Transverse colon (tissue), 4 donors: ENCODE measurements around the gene ATP8B4. TPM values are rescaled to one million over a fixed set of nuclear protein-coding genes. Genes with fewer than 3 reads are reported as not detected.
A peak's percentile ranks its signal among the peaks of the same experiment; 100 is the strongest.

ENCODE experiments used
- DNase-seq: peaks from one replicate; pipeline ENCODE4 v3.0.0-alpha.2; 2019
- H3K27ac ChIP-seq, 4 donors: fragments of 200-600 bp; sonication (generic); 2 replicates each; pipeline ENCODE4 v1.5.1; 2016 to 2018; ENCODE audit warnings: inconsistent platforms in 4 of 4
- H3K27me3 ChIP-seq: fragments of 200-600 bp; sonication (generic); 2 replicates; pipeline ENCODE4 v1.5.1; 2017; ENCODE audit warnings: inconsistent platforms
- H3K36me3 ChIP-seq, 4 donors: fragments of 200-600 bp; sonication (generic); 2 replicates each; pipeline ENCODE4 v1.5.1; 2017 to 2019; ENCODE audit warnings: inconsistent platforms in 4 of 4
- H3K4me1 ChIP-seq, 4 donors: fragments of 200-600 bp; sonication (generic); 2 replicates each; pipeline ENCODE4 v1.5.1; 2017 to 2020; ENCODE audit warnings: inconsistent platforms in 4 of 4
- H3K4me3 ChIP-seq, 4 donors: fragments of 200-600 bp; sonication (generic); 1 replicate in 1 of 4; 2 replicates in 3 of 4; pipeline versions ENCODE4 v1.5.1 to v1.6.1; 2017 to 2019; ENCODE audit warnings: inconsistent platforms in 4 of 4
- H3K9me3 ChIP-seq, 2 donors: fragments of 200-600 bp; sonication (generic); 2 replicates each; pipeline ENCODE4 v1.5.1; 2017 to 2019; ENCODE audit warnings: inconsistent platforms in 2 of 2
- EP300 ChIP-seq: sonication (generic); formaldehyde crosslinking; IDR thresholded peaks from one replicate; pipeline ENCODE4 v1.6.1; 2017; ENCODE audit warnings: antibody characterized with exemption, low read depth
- POLR2A ChIP-seq: fragments of 450-650 bp; IDR thresholded peaks from one replicate; pipeline ENCODE4 v1.6.1; 2016; ENCODE audit warnings: antibody characterized with exemption, mild to moderate bottlenecking, moderate library complexity
- POLR2AphosphoS5 ChIP-seq, 3 donors: sonication (generic); formaldehyde crosslinking; IDR thresholded peaks; one replicate each; pipeline ENCODE4 v1.6.1; 2016; ENCODE audit warnings: antibody characterized with exemption in 3 of 3
- WGBS, 2 donors: methylation state at CpG; one replicate each; pipeline ENCODE4 v1.1.5; 2018; ENCODE audit warnings: low coverage in 1 of 2; 5-methylcytosine and 5-hydroxymethylcytosine counted together
- in situ Hi-C, 4 donors: fragments of 200-750 bp; cut with MboI; loops; one replicate each; pipeline versions ENCODE4 v1.15.0 to v1.15.1; 2017; ENCODE audit warnings: low sequenced_read_pairs in 3 of 4, low pct_ligation_motif_present in 1 of 4, low pct_unique_long_range_greater_than_20kb in 1 of 4
- intact Hi-C: fragments of 100-400 bp; cut with DNase I; formaldehyde crosslinking; loops from one replicate; pipeline ENCODE4 v1.15.1; 2023; ENCODE audit warnings: low total_unique reads
- total RNA-seq, 4 donors: library from RNA; depleted of rRNA; stranded (reverse); fragments of >200 nt; gene quantifications; one replicate each; pipeline ENCODE4 v1.1.0, GENCODE V29; 2016
- TF ChIP-seq, protein P1 (sequence below), 5 experiments: fragments of 200-600 bp in 3 of 5; fragments of 450-650 bp in 2 of 5; sonication (generic) in 3 of 5; IDR thresholded peaks; 1 replicate in 2 of 5; 2 replicates in 3 of 5; pipeline ENCODE4 v1.5.1; 2016 to 2017; ENCODE audit warnings: antibody characterized with exemption in 5 of 5, inconsistent platforms in 3 of 5, mild to moderate bottlenecking in 2 of 5, moderate library complexity in 1 of 5

The ATP8B4 gene
- total RNA-seq, 4 donors from 2014 or later: 6.2 to 26.2 (median 8.5) TPM

DNA sequence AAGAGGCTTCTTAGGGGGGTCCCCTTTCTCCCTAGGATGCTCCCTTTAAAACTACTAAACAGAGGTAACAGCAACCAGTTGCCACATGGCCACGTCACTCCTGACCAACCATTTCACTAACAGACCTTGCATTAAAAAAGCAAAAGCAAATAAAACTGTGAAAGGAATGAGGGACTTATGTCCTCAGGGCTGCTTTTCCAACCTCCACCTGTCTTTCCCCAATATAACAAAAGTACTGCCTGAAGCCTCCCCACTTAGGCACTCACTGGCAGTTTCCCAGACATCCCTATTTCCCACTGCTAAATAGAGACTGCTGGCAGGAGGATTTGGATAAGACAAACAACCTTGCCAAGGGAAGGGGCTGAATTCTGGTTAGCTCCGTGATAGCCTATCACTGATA lies 130.3 kb downstream of the ATP8B4 start:
- peaks cover 0 to 31% (median 8%) of the 10 kb centered on the region in 4 donors for H3K4me1 ChIP-seq
- intact Hi-C loops (no loop called here), in situ Hi-C loops (no loop called here)
- no peaks in the 10 kb centered on the region for H3K9me3 ChIP-seq
- no peaks in the 10 kb centered on the region for H3K27me3 ChIP-seq
- peak overlapping the region in 2 of 4 donors; percentile 2 to 73 for H3K27ac ChIP-seq
- no peak overlapping the region for H3K4me3 ChIP-seq
- WGBS, 2 donors: 72 to 94% methylated on average over 2 of the region's 2 CpGs
- no peak for DNase-seq
- TF ChIP-seq, protein P1, sequence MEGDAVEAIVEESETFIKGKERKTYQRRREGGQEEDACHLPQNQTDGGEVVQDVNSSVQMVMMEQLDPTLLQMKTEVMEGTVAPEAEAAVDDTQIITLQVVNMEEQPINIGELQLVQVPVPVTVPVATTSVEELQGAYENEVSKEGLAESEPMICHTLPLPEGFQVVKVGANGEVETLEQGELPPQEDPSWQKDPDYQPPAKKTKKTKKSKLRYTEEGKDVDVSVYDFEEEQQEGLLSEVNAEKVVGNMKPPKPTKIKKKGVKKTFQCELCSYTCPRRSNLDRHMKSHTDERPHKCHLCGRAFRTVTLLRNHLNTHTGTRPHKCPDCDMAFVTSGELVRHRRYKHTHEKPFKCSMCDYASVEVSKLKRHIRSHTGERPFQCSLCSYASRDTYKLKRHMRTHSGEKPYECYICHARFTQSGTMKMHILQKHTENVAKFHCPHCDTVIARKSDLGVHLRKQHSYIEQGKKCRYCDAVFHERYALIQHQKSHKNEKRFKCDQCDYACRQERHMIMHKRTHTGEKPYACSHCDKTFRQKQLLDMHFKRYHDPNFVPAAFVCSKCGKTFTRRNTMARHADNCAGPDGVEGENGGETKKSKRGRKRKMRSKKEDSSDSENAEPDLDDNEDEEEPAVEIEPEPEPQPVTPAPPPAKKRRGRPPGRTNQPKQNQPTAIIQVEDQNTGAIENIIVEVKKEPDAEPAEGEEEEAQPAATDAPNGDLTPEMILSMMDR (IDR thresholded peaks at IDR 0.05): no peak
- TF ChIP-seq POLR2A: no peak
- TF ChIP-seq POLR2AphosphoS5 (IDR thresholded peaks at IDR 0.05): no peak
- no peak for TF ChIP-seq EP300
- no peaks in the 10 kb centered on the region for H3K36me3 ChIP-seq

DNA sequence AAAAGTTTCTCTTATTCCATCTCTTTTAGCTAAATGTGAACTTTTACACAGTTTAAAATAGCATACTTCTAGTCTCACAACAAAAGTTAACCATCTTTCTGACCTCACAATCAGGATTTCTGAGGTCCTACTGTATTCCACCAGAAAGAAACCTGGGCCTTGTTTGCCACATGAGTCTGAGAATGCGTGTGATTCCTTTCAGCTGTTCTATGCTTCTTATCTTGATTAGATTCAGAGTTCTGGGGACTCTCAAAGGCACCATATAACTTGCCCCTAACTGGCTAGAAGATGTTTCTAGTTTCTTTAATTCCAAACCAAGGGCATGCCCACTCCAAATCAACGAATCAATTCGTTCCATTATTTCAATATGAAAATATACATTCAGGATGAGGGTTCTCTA lies 131.1 kb downstream of the ATP8B4 start:
- 90% methylated on average over 2 to 3 of the region's 3 CpGs for WGBS, 2 donors
- peaks cover 0 to 31% (median 8%) of the 10 kb centered on the region in 4 donors for H3K4me1 ChIP-seq
- intact Hi-C loops (no loop called here), in situ Hi-C loops (no loop called here)
- no peaks in the 10 kb centered on the region for H3K36me3 ChIP-seq
- no peaks in the 10 kb centered on the region for H3K27me3 ChIP-seq
- TF ChIP-seq POLR2A (no peak), EP300 (no peak)
- TF ChIP-seq, protein P1 (IDR thresholded peaks at IDR 0.05): no peak
- no peaks in the 10 kb centered on the region for H3K9me3 ChIP-seq
- H3K27ac ChIP-seq: peak overlapping the region in 2 of 4 donors; percentile 7 to 19
- no peak for DNase-seq
- H3K4me3 ChIP-seq: no peak overlapping the region

DNA sequence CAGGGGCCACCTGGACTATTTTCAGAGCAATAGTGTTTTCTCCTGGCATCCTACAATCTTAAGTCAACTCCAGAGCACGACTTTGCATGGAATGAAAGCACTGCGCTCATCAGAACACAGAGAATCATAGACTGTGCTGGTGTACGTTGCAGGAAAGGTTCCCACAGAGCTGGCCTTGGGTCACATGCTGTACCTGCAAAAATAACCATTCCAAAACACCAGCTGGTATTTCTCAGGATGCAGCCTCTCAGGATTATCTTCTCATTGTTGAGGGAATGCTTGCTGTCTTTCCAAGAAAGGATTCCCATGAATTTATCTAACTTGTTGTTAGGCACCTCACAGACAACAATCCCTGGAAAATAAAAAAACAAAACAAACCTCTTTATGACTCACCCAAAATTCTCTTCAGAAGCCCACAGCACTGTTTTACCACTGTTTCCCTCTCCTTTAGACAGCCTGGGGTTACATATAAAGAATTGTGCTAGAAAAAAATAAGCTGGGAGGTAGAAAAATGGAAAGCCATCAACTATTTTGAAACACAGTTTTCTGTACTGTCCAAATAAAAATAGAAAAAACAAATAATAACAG lies 131.7 kb downstream of the ATP8B4 start:
- in situ Hi-C loops: no loop called here
- Histone ChIP-seq H3K36me3 (no peaks in the 10 kb centered on the region), H3K4me3 (no peak overlapping the region), H3K27ac (peak overlapping the region in 2 of 4 donors; percentile 7 to 19), H3K4me1 (peaks cover 0 to 31% (median 8%) of the 10 kb centered on the region in 4 donors), H3K9me3 (no peaks in the 10 kb centered on the region), H3K27me3 (no peaks in the 10 kb centered on the region)
- intact Hi-C loops: no loop called here
- no peak for TF ChIP-seq EP300
- TF ChIP-seq POLR2AphosphoS5 (IDR thresholded peaks at IDR 0.05): no peak
- TF ChIP-seq, protein P1 (IDR thresholded peaks at IDR 0.05): no peak
- TF ChIP-seq POLR2A: no peak
- DNase-seq: no peak
- WGBS, 2 donors: 40 to 74% methylated on average over 1 to 3 of the region's 3 CpGs

DNA sequence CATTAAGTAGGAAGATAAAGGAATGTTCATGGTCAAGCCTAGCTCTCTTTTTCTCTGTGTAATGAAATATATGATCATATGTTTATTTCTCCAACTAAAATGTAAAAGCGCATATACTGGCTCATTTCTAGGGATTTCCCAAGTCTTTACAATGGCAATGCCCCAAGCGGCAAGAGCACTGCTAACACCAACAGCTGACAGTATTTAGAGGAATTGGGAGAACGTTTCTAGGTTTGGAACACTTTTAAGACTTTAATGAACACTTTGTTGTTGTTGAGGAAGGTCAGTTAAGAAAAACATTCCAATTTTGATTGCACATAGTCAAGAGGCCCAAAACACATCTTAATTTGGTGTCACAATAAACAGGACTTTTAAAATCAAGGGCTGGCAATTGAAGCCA lies 132.7 kb downstream of the ATP8B4 start:
- DNase-seq: no peak
- Histone ChIP-seq H3K27ac (peak overlapping the region in 2 of 4 donors; percentile 3), H3K9me3 (no peaks in the 10 kb centered on the region), H3K4me3 (no peak overlapping the region), H3K27me3 (no peaks in the 10 kb centered on the region), H3K36me3 (no peaks in the 10 kb centered on the region), H3K4me1 (peaks cover 0 to 27% (median 8%) of the 10 kb centered on the region in 4 donors)
- intact Hi-C loops (no loop called here), in situ Hi-C loops (no loop called here)
- TF ChIP-seq POLR2A (no peak), EP300 (no peak), POLR2AphosphoS5 (IDR thresholded peaks at IDR 0.05) (no peak)
- TF ChIP-seq, protein P1 (IDR thresholded peaks at IDR 0.05): no peak
- 73 to 82% methylated on average over 1 to 3 of the region's 3 CpGs for WGBS, 2 donors
